Ramos (cell line): ENCODE data around the gene IGFLR1.

Experiments
- in situ Hi-C: fragments of 300-500 bp; cut with MboI; formaldehyde crosslinking; loops from one replicate; pipeline ENCODE4 v1.14.3; 2022; ENCODE audit warnings: low sequenced_read_pairs; ENCODE audit not compliant: unreplicated experiment

IGFLR1 gene

DNA sequence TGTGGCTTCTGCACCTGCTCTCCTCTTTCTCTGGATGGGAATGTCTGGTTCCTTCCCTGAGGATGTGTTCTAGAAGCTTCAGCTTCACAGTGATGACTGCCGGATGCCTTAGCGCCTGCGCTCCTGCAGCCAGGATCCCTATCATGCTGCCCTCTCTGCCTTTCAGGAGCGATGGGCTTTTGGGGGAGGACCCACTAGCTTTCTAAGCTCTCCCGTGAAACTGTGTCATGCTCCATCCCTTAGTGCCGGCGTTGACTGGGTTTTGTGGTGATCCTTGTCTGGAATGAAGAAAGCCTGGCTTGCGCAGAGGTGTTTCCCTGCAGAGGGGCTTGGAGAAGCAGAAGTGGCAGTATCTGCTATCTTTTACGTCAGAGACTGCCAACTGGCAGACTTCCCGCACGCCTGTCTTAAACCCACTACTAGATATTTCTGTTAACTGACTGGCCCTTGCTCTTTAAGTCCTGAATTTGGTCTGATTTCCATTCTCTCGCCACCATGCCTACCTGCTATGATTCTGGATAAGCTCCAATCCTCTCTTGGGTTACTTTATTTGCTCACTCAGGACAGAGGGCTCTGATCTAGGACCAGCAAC lies 28.3 kb downstream of the IGFLR1 start:
- in situ Hi-C loops = no loop called here

DNA sequence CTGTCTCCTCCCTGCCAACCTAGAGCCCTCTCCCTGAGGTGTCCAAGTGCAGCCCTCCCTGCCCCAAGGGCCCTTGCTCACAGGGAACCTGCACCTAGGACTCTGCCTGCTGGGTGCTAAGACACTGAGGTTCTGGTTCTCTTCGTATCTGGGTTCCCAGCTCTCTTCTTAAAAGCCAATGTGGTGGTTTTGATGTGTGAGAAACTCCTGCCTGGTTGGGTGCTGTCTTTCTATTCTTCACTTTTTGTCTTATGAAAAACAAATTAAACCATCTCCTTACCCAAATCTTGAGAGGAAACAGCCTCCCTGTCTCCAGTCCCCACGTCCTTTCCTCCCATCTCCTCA lies 28.8 kb downstream of the IGFLR1 start:
- in situ Hi-C loops = no loop called here

DNA sequence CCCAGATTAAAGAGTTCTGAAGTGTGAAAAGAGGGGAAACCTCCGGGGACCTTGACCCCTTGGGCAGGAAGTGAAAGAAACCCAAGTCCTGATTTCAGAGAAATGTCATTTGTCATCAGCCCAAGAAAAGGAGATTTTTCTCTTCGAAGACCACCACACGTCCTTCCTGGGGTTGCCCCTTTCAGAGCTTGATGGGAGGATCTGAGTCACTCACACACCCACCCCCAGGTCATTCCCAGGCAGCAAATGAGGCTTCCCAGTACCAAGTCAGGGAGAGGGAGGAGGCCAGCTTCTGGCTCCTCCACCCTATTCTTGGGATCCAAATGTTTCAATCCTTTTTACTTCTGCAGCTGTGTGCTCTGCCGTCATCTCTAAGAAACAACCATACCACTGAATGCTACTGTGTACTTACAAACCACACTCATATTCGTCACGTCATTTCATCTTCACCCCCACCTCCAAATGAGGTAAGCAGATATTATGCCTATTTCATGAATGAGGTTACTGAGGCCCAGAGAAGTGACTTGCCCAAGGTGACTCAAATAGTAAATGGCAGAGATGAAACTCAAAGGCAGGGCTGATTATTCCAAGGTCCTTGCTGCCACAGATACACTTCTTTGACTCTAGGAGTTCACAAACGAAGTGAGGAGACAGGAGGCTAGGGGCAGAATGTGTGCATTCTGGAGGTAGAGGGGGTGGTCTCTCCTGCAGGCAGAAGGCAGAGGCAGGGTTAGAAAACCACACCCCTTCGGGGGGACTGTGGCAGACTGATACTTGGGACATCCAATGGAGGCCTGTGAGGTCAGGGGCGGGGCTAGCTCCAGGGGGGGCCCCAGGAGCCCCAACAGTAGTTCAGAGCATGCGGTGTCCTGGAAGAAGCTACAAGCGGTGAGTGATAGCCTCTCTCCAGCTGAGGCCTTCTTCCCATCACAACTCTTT lies 29.4 kb downstream of the IGFLR1 start:
- in situ Hi-C loops = no loop called here

DNA sequence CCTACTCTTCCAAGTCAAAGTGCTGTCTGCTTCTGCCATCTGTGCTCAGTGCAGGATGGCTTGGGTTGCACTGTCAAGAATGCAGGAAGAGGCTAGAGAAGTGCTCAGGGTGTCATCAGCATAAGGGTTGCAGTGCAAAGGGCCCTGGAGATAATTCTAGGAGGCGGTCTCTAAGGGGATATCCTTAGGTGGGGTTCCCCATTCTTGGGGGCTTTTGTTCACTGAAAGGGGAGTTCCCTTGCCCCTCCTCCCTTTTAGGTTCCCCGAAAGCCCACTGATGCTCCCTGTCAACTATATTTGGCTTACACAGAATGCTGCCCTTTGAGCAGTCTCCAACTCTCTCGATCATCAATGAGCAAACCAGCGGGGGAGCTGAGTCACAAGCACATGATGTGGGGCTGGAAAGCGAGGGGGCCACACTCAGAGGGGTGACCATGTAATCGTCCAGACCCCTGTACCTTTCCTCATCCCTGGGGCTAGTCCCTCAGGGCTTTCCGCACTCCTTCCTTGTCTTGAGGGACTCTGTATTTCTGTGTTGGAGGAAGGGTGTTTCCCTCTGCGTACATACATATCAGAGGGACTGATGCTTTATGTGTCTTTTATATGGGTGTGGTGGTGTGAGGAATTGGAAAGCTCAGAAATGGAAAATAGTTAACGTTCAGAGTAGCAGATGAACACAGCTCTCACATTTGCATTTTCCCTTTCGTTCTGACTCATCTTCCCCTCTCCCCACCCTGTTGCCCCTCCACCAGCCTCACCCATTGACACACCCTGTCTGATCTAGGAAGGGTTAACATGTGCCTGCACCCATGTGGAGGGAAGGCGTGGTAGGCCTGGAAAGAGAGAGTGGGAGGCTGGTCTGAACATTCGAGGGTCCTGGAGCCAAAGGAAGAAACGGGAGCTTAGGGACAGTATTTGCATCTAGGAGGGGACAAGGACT lies 31.2 kb downstream of the IGFLR1 start:
- in situ Hi-C loops = no loop called here

DNA sequence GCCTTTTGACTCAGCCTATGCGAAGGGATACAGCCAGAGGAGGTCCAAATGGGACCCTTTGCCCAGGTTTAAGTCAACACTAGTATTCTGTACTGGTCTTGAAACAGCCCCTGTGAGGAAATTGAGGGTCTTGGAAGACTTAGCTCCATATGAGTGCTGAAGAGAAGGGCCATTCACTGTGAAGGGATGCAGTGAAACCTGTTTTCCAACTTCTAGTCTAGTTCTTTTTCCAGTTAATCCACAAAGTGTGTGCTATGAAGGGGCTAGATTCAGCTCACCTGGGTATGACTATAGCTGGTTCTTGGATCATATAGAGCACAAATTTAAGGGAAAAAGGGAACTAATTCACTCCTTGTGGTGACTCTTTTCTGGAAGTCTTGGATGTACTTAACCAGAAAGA lies 33.9 kb downstream of the IGFLR1 start:
- in situ Hi-C loops = no loop called here

DNA sequence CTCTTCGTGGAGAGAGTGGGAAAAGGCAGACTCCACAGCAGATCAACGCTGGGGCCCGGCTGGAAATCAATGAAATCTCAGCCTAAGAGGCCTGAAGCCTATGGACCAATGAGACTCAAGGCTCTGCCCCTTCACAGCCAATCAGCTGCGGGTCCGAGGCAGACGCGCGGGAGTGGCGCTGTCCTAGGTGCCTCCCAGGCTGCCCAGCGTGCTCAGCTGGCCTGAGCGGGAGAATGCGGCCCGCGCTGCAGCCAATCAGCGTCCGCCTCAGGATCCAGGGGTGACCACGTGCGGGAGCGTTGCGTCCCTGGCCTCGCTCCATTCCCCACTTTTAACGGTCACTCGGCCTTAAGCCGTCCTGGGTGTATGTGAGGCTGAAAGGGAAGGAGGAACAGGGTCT lies 38.0 kb downstream of the IGFLR1 start, which contains the start of gene ZBTB32:
ZBTB32 (plus strand) TSS at position 341 of the 400 bp plus-strand sequence. CDS start 10,069 bp downstream, outside the sequence.
- in situ Hi-C loops = no loop called here

DNA sequence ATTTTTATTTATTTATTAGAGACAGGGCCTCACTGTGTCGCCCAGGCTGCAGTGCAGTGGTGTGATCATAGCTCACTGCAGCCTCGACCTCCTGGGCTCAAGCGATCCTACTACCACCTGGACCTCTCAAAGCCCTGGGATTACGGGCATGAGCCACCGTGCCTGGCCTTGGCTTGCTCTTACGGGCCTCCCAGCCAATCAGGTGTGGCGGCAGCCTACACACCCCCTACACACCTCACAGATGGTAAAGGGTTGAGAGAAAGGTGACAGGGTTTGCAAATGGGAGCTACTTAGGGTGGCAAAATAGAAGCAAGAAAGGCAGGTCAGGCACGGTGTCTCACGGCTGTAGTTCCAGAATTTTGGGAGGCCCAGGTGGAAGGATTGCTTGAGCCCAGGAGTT lies 38.9 kb downstream of the IGFLR1 start:
- in situ Hi-C loops = no loop called here

DNA sequence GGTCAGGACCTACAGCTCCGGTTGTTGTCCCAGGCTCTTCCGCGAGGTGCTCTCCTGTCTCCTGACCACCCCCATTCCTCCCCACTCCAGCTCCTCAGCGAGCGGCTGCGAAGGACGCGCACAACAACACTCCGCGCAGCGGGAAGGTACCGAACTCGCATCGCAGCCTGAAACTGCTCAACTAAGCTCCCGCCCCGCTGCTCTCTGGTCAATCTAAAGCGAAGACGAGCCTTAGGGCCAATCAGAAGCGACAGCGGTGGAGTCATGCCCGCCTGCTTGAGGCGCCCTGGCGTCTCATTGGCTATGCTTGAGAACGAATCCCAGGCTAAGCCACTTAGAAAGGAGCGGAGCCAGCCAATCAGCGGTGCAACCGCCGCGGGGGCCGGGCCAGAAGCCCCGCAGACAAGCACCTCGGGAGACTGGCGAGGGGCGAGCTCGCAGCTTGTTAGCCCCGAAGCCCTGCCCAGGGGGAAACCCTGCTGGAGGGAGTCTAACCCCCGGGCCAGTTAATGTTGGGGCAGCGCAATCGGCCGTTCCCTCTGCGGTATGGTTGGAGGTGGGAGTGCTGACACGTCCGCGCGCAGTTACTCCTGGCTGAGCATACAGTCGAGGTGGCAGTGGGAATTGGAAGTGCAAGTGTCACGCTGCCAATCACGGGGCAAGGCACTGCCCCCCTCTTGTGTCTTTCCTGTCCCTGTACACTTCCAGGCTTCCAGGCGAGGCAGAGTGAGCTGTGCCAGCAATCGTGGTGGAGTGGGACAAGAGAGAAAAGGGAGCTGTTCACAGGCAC lies 39.8 kb downstream of the IGFLR1 start:
- in situ Hi-C loops = no loop called here

DNA sequence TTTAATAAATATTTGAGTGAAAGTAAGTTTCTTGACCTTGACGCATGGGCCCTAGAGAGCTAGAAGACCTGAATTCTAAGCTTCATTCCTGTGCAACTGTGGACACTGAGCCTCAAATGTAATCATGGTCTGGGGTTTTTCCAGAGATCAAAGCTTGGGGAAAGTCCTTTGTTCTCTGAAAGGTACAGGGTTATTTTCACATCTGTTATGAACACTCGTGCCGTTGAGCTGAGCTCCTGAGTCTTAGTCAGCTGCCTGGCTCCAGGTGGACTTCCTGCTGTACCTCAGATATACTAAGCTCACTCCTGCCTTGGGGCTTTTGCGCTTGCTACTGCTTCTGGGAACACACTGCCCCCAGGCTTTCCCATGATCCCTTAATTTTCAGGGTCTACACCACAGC lies 45.4 kb downstream of the IGFLR1 start:
- in situ Hi-C loops = loop anchor here (10.0 kb wide), 1 partner anchor 238 kb away; the partner anchor contains the start of gene LRFN3

DNA sequence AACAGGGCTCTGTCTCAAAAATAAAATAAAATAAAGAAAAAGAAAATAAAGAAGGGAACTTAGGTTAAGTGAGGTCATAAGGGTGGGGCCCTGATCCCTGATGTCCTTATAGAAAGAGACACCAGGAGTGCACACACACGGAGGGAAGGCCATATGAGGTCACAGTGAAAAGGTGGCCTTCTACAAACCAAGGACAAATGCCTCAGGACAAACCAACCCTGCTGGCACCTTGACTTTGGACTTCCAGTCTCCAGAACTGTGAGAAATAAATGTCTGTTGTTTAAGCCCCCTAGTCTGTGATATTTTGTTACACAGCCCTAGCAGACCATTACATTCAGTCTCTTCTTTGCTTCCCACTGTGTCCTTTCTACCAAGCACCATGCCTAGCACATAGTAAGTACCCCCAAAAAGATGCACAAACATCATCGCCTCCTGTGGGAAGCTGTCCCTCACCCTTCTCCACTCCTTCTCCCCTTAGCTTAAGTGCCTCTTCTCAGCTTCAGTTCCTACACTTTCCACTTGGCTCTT lies 46.3 kb downstream of the IGFLR1 start:
- in situ Hi-C loops = loop anchor here (10.0 kb wide), 1 partner anchor 239 kb away; the partner anchor contains the start of gene LRFN3

DNA sequence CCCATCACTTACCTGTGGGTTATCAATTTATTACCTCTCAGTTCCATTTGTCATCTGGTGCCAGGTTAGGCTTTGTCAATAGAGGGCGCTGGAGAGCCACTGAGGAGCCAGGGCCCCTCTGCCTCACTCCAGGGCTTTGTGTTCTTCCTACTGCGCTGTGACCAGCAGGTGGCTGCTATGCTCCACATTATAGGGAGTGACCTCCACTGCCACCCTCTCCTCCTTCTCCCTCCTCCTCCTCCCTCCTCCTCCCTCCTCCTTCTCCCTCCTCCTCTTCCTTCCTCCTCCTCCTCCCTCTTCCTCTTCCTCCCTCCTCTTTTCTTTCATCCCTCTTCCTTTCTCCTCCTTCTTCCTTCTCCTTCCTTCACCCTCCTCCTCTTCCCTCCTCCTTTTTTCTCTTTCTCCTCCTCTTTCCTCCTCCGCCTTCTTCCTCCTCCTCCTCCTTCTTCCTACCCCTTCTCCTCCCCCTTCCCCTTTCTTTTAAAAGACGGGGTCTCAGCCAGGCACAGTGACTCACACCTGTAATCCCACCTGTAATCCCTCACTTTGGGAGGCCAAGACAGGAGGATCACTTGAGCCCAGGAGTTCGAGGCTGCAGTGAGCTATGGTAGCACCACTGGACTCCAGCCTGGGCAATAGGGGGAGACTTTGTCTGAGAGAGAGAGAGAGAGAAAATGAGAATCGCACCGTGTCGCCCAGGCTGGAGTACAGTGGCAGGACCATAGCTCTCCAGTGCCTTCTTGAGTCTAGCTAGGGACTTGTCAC lies 48.2 kb downstream of the IGFLR1 start:
- in situ Hi-C loops = loop anchor here (10.0 kb wide), 1 partner anchor 241 kb away; the partner anchor contains the start of gene LRFN3

DNA sequence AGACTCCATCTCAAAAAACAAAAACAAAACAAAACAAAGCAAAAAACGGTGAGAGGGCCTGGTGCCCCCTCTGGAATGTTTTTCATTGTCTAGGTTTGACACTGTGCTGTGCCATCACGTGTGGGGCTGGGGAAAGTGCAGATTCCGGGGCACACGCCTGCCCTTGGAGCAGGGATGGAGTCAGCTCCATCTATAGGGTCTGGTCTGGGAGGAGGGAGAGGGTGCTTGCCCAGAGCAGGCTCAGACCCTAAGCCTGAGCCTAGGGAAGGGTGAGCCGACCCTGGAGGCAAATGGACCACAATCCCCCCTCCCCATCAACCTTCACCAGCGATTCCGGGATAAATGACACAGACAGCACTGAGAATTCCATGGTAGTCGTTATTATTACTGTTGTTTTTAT lies 48.8 kb downstream of the IGFLR1 start:
- in situ Hi-C loops = loop anchor here (10.0 kb wide), 1 partner anchor 241 kb away; the partner anchor contains the start of gene LRFN3

DNA sequence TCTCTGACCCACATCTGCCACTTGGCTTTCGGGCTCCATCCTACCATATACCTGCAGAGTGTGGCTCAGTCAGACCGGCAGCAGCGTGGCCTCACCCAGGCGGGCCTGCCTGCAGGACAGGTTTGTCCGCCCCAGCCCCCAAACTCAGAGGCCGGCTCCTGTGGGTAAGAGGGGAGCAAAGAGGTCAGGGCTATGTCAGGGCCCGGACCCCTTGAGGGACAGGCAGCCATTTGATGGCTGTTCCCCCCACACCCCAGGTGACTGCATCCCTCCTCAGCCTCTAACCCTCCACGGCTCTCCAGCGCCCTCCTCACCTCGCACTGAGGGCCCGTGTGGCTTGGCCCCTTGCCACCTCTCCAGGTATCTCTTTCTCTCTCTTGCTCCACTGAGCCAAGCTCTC lies 50.2 kb downstream of the IGFLR1 start:
- in situ Hi-C loops = loop anchor here (10.0 kb wide), 1 partner anchor 243 kb away; the partner anchor contains the start of gene LRFN3

DNA sequence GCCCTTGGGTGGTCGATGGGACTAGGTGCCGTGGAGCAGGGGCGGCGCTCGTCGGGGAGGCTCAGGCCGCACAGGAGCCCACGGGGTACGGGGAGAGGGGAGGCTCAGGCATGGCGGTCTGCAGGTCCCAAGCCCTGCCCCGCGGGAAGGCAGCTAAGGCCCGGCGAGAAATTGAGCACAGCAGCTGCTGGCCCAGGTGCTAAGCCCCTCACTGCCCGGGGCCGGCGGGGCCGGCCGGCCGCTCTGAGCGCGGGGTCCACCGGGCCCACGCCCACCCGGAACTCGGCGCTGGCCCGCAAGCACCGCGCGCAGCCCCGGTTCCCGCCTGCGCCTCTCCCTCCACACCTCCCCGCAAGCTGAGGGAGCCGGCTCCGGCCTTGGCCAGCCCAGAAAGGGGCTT lies 51.1 kb downstream of the IGFLR1 start:
- in situ Hi-C loops = loop anchor here (10.0 kb wide), 1 partner anchor 244 kb away; the partner anchor contains the start of gene LRFN3

DNA sequence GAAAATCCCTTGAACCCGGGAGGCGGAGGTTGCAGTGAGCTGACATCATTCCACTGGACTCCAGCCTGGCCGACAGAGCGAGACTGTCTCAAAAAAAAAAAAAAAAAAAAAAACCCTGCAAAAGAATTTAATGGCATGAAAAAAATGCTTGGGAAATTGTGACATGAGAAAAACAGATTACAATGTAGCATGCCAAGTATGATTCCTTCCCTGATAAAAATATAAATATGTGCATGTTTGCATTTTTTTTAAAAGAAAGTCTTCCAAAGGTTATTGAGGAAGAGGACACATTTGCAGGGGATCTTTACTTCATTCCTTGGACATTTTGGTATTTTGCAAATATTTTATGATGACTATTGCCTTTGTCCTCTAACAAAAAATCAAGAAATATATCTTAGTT lies 52.4 kb downstream of the IGFLR1 start:
- in situ Hi-C loops = loop anchor here (10.0 kb wide), 1 partner anchor 245 kb away; the partner anchor contains the start of gene LRFN3
